A673 (cell line): ENCODE measurements around the gene SH3BGRL3. TPM values are rescaled to one million over a fixed set of nuclear protein-coding genes. Genes with fewer than 3 reads are reported as not detected.

Experiments used
- BruUV-seq: library from RNA; stranded (reverse); fragments of 400-500 nt; replicated peaks from 2 replicates; lab custom pipeline; 2021; lab: Mats Ljungman, UMichigan
- CTCF ChIA-PET: fragments of 300-600 bp; sonication (Branson Sonifier 250); formaldehyde crosslinking; loops from one replicate; lab custom pipeline; 2022; ENCODE audit warnings: antibody characterized with exemption; lab: Charles Lee
- POLR2A ChIA-PET: fragments of 300-600 bp; sonication (Branson Sonifier 250); formaldehyde crosslinking; loops from one replicate; lab custom pipeline; 2022; ENCODE audit warnings: antibody characterized with exemption; ENCODE audit not compliant: low non-redundant PET; lab: Charles Lee
- DNase-seq: peaks from one replicate; pipeline ENCODE4 v3.0.0-alpha.2; 2015; ENCODE audit warnings: low spot score
- H3K27ac ChIP-seq: fragments of 200-600 bp; sonication (generic); 2 replicates; pipeline ENCODE4 v1.5.1; 2016; ENCODE audit warnings: mixed run types, low read depth, mild to moderate bottlenecking, mixed read lengths, antibody characterized with exemption, low read length; ENCODE audit not compliant: poor library complexity, severe bottlenecking
- H3K27me3 ChIP-seq: fragments of 200-600 bp; sonication (generic); replicated peaks from 2 replicates; pipeline ENCODE4 v1.6.1; 2017; ENCODE audit warnings: mixed run types, low read depth, mild to moderate bottlenecking, mixed read lengths, antibody characterized with exemption, low read length; ENCODE audit not compliant: insufficient read depth, poor library complexity
- H3K36me3 ChIP-seq: fragments of 200-600 bp; sonication (generic); 2 replicates; pipeline ENCODE4 v1.6.1; 2016; ENCODE audit warnings: mixed run types, mild to moderate bottlenecking, mixed read lengths, antibody characterized with exemption, low read length; ENCODE audit not compliant: insufficient read depth, poor library complexity, severe bottlenecking
- H3K4me1 ChIP-seq: fragments of 200-600 bp; sonication (generic); 2 replicates; pipeline ENCODE4 v1.6.1; 2017; ENCODE audit warnings: mixed run types, mild to moderate bottlenecking, mixed read lengths, antibody characterized with exemption, low read length; ENCODE audit not compliant: insufficient read depth, poor library complexity, severe bottlenecking
- H3K4me3 ChIP-seq: fragments of 200-600 bp; sonication (generic); 2 replicates; pipeline ENCODE4 v1.5.1; 2016; ENCODE audit warnings: low read depth, mixed run types, mild to moderate bottlenecking, mixed read lengths, low read length; ENCODE audit not compliant: poor library complexity, severe bottlenecking
- H3K9me3 ChIP-seq: fragments of 200-600 bp; sonication (generic); 2 replicates; pipeline ENCODE4 v1.6.1; 2016; ENCODE audit warnings: mixed run types, low read depth, mild to moderate bottlenecking, mixed read lengths, antibody characterized with exemption, low read length; ENCODE audit not compliant: poor library complexity, severe bottlenecking
- EZH2 ChIP-seq: fragments of 200-600 bp; sonication (generic); IDR thresholded peaks from 2 replicates; pipeline ENCODE4 v1.6.1; 2017; ENCODE audit warnings: borderline replicate concordance, low read depth, mild to moderate bottlenecking, mixed read lengths, antibody characterized with exemption, low read length; ENCODE audit not compliant: poor library complexity, severe bottlenecking
- intact Hi-C: fragments of 100-400 bp; cut with micrococcal nuclease; formaldehyde crosslinking; loops from one replicate; pipeline ENCODE4 v1.10.0; 2022; ENCODE audit not compliant: unreplicated experiment
- total RNA-seq: library from RNA; stranded (reverse); gene quantifications from 2 replicates; pipeline ENCODE4 v1.2.3, GENCODE V29; 2021
- TF ChIP-seq, protein P1 (sequence below): fragments of 300-800, 200-600 bp; sonication (generic); conservative IDR thresholded peaks from 2 replicates; pipeline ENCODE4 v1.5.1; 2017; ENCODE audit warnings: low read depth, mild to moderate bottlenecking, antibody characterized with exemption, low read length, moderate library complexity, mixed read lengths

Gene SH3BGRL3
- total RNA-seq, 1 experiment from 2014 or later: 138 TPM

DNA sequence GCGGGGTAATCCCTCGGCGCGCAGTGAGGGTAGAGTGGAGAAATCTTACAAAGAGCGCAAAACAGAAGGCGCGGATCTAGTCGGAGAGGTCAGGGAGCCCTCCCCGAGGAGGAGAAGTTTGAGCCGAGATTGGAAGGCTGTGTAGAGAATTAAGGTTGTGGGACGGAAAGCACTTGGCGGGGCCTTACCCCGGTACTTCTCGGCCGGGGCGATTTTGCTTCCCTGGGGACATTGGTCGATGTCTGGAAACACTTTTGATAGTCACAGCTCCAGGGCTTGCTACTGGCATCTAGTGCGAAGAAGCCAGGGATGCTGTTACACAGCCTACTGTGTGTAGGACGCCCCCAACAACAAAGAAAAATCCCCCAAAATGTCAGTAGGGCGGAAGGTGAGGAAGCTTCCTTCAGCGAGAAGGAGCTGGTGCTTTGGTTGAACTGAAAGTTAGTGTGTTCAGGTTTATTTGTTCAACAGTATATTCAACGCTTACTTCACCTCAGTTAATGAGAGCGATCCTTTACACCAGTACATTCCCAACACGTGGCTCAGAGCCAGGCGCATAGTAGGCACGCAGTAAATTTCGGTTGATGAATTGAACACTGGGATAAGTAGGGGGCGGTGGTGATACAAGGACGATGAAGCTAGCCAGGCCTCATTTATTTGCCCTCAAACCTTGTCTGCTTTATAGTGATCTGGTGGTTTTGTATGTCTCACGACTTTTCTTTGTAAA, 45.1 kb upstream of the SH3BGRL3 start:
- no TSS peak for BruUV-seq
- POLR2A ChIA-PET: interaction anchor here (0.6 to 0.7 kb wide), 2 partner anchors 13 to 923 kb away, joined by 3 to 6 read pairs; no protein-coding TSS in a partner anchor
- DNase-seq: peak; percentile 38

DNA sequence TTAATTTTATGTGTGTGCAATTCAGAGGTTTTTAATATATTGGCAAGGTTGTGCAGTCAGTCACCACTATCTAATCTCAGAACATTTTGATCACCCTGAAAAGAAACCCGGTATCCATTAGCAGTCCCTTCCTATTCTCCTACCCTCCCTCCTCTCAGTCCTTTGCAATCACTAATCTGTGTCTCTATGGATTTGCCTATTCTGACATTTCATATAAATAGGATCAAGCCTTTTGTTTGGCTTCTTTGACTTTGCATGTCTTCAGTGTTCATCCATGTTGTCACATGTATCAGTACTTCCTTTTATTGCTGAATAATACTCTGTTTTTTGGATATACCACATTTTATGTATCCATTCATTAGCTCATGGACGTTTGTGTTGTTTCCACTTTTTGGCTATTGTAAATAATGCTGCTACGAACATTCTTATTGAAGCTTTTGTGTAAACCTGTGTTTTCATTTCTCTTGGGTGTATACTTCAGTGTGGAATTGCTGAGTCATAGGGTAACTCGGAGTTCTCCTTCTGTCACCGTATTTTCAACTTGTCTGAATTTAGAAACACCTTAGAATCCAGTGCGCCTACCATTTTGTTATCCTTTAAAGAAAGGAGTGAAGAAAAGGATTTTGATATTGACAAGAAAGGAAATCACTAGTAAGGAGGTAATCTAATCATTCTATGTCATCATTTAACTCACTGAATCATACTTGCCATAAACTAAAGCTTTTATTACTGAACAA, 42.5 kb upstream of the SH3BGRL3 start:
- CTCF ChIA-PET: no interaction called here

More for the DNA sequence above, 45.1 kb upstream of the SH3BGRL3 start:
- H3K4me1 ChIP-seq: peaks cover 28% of the 10 kb centered on the region
- H3K27ac ChIP-seq: peak overlapping the region; percentile 79
- no peak for TF ChIP-seq EZH2
- TF ChIP-seq, protein P1, sequence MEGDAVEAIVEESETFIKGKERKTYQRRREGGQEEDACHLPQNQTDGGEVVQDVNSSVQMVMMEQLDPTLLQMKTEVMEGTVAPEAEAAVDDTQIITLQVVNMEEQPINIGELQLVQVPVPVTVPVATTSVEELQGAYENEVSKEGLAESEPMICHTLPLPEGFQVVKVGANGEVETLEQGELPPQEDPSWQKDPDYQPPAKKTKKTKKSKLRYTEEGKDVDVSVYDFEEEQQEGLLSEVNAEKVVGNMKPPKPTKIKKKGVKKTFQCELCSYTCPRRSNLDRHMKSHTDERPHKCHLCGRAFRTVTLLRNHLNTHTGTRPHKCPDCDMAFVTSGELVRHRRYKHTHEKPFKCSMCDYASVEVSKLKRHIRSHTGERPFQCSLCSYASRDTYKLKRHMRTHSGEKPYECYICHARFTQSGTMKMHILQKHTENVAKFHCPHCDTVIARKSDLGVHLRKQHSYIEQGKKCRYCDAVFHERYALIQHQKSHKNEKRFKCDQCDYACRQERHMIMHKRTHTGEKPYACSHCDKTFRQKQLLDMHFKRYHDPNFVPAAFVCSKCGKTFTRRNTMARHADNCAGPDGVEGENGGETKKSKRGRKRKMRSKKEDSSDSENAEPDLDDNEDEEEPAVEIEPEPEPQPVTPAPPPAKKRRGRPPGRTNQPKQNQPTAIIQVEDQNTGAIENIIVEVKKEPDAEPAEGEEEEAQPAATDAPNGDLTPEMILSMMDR: peak; percentile 19; the same call in 1 of the 2 replicates
- no peaks in the 10 kb centered on the region for H3K27me3 ChIP-seq
- CTCF ChIA-PET: interaction anchor here (0.5 to 1.6 kb wide), 10 partner anchors 41 to 146 kb away, joined by 3 to 11 read pairs (median 4); partner anchors contain the start of genes CATSPER4, SH3BGRL3 and ZNF593
- no peaks in the 10 kb centered on the region for H3K9me3 ChIP-seq
- H3K36me3 ChIP-seq: peaks cover 2% of the 10 kb centered on the region
- peak overlapping the region; percentile 76 for H3K4me3 ChIP-seq
- intact Hi-C loops: loop anchor here (5.0 kb wide), 1 partner anchor 42 kb away; no protein-coding TSS in a partner anchor

DNA sequence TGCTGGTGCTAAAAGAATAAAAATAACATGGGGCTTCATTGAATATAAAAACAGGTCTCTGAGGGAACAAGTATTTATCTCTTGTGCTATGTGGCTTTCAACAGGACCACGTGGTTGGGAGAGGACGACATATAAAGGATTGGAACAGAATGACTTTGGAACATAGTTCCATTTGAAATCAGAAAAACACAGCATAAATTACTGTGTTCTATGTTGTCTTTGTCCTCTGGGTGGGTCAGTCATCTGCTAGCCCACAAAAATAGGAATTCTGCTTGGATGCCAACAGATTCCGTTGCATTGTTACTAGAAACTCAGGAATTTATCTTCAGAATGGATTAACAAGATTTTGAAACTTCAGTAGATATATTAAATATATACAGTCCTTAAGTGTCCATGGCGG, 40.0 kb upstream of the SH3BGRL3 start:
- H3K36me3 ChIP-seq: peaks cover 26% of the 10 kb centered on the region
- H3K9me3 ChIP-seq: no peaks in the 10 kb centered on the region
- CTCF ChIA-PET: no interaction called here
- no peak for DNase-seq
- peaks cover 24% of the 10 kb centered on the region for H3K4me1 ChIP-seq
- no peak overlapping the region for H3K27ac ChIP-seq
- no TSS peak for BruUV-seq
- TF ChIP-seq EZH2: no peak
- TF ChIP-seq, protein P1: no peak
- no peak overlapping the region for H3K4me3 ChIP-seq
- intact Hi-C loops: loop anchor here (5.0 kb wide), 1 partner anchor 37 kb away; no protein-coding TSS in a partner anchor
- POLR2A ChIA-PET: no interaction called here
- H3K27me3 ChIP-seq: no peaks in the 10 kb centered on the region

More for the DNA sequence above, 42.5 kb upstream of the SH3BGRL3 start:
- Histone ChIP-seq H3K27ac (peak overlapping the region; percentile 58), H3K9me3 (no peaks in the 10 kb centered on the region), H3K36me3 (peaks cover 8% of the 10 kb centered on the region), H3K4me3 (no peak overlapping the region), H3K27me3 (no peaks in the 10 kb centered on the region), H3K4me1 (peaks cover 28% of the 10 kb centered on the region)
- no peak for DNase-seq
- BruUV-seq: no TSS peak
- intact Hi-C loops: loop anchor here (5.0 kb wide), 1 partner anchor 40 kb away; no protein-coding TSS in a partner anchor
- POLR2A ChIA-PET: no interaction called here
- TF ChIP-seq, protein P1: no peak
- TF ChIP-seq EZH2: no peak
